ENCODE results near the gene TNNT1.

TNNT1 gene

DNA sequence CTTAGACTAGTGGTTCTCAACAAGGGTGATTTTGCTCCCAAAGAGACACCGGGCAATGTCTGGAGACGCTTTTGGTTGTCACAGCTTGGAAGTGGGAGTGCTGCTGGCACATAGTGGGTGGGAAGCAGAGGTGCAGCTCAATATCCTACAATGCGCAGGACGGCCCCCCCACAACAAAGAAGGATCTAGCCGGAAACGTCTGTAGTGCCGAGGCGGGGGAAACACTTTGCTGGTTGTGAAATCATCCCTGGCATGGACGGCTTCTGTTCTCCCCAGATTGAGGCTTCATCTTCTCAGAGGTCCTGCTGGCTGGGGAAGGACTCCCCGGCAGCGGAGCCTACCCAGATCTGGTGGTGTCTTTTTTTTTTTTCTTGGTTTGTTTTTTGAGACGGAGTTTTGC, 44.5 kb upstream of the TNNT1 start:
- no peak for TF ChIP-seq RAD21 (IDR thresholded peaks at IDR 0.05; ENCODE audit: low read depth)
- no peak for TF ChIP-seq YY1 (IDR thresholded peaks at IDR 0.05; ENCODE audit: low read depth)
- no peak for TF ChIP-seq ZBTB7A (IDR thresholded peaks at IDR 0.05; ENCODE audit: low read depth)
- no peak for TF ChIP-seq EP300 (IDR thresholded peaks at IDR 0.05; ENCODE audit: borderline replicate concordance)
- TF ChIP-seq EGR1 (IDR thresholded peaks at IDR 0.05) = no peak
- no peak for TF ChIP-seq TAF1 (IDR thresholded peaks at IDR 0.05; ENCODE audit: low read depth)
- TF ChIP-seq TCF12 (IDR thresholded peaks at IDR 0.05; ENCODE audit: low read depth) = no peak
- no peak for TF ChIP-seq NFIC (IDR thresholded peaks at IDR 0.05)
- TF ChIP-seq, protein P1, sequence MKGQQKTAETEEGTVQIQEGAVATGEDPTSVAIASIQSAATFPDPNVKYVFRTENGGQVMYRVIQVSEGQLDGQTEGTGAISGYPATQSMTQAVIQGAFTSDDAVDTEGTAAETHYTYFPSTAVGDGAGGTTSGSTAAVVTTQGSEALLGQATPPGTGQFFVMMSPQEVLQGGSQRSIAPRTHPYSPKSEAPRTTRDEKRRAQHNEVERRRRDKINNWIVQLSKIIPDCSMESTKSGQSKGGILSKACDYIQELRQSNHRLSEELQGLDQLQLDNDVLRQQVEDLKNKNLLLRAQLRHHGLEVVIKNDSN (IDR thresholded peaks at IDR 0.05) = no peak
- TF ChIP-seq, protein P2, sequence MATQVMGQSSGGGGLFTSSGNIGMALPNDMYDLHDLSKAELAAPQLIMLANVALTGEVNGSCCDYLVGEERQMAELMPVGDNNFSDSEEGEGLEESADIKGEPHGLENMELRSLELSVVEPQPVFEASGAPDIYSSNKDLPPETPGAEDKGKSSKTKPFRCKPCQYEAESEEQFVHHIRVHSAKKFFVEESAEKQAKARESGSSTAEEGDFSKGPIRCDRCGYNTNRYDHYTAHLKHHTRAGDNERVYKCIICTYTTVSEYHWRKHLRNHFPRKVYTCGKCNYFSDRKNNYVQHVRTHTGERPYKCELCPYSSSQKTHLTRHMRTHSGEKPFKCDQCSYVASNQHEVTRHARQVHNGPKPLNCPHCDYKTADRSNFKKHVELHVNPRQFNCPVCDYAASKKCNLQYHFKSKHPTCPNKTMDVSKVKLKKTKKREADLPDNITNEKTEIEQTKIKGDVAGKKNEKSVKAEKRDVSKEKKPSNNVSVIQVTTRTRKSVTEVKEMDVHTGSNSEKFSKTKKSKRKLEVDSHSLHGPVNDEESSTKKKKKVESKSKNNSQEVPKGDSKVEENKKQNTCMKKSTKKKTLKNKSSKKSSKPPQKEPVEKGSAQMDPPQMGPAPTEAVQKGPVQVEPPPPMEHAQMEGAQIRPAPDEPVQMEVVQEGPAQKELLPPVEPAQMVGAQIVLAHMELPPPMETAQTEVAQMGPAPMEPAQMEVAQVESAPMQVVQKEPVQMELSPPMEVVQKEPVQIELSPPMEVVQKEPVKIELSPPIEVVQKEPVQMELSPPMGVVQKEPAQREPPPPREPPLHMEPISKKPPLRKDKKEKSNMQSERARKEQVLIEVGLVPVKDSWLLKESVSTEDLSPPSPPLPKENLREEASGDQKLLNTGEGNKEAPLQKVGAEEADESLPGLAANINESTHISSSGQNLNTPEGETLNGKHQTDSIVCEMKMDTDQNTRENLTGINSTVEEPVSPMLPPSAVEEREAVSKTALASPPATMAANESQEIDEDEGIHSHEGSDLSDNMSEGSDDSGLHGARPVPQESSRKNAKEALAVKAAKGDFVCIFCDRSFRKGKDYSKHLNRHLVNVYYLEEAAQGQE (IDR thresholded peaks at IDR 0.05; ENCODE audit: low read depth) = no peak
- no peak for TF ChIP-seq CREB1 (IDR thresholded peaks at IDR 0.05; ENCODE audit: low read depth)
- TF ChIP-seq FOXM1 (IDR thresholded peaks at IDR 0.05; ENCODE audit: borderline replicate concordance, low read depth) = no peak
- TF ChIP-seq, protein P3, sequence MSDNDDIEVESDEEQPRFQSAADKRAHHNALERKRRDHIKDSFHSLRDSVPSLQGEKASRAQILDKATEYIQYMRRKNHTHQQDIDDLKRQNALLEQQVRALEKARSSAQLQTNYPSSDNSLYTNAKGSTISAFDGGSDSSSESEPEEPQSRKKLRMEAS (IDR thresholded peaks at IDR 0.05) = no peak
- no peak for TF ChIP-seq TEAD4 (IDR thresholded peaks at IDR 0.05)
- TF ChIP-seq CEBPB (IDR thresholded peaks at IDR 0.05) = no peak

DNA sequence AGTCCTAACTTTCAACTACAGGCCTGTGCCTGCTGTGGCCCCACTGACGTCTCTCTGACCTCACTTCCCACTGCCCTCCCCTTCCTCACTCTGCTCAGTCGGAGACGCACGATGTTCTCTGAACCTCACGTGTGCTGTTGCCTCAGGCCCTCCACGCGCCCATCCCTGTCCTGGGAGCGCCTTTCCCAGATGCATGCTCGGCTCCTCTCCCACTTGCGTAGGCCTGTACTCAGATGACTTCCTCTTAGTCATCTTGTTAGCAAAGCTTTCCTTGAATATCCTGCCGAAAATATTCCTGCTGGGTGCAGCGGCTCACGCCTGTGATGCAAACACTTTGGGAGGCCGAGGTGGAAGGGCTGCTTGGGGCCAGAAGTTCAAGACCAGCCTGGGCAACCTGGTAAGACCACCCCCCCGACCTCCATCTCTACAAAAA, 40.4 kb upstream of the TNNT1 start:
- TF ChIP-seq TCF12 (IDR thresholded peaks at IDR 0.05; ENCODE audit: low read depth) = no peak
- no peak for TF ChIP-seq ZBTB7A (IDR thresholded peaks at IDR 0.05; ENCODE audit: low read depth)
- TF ChIP-seq YY1 (IDR thresholded peaks at IDR 0.05; ENCODE audit: low read depth) = no peak
- no peak for TF ChIP-seq TEAD4 (IDR thresholded peaks at IDR 0.05)
- TF ChIP-seq, protein P2 (IDR thresholded peaks at IDR 0.05; ENCODE audit: low read depth) = no peak

DNA sequence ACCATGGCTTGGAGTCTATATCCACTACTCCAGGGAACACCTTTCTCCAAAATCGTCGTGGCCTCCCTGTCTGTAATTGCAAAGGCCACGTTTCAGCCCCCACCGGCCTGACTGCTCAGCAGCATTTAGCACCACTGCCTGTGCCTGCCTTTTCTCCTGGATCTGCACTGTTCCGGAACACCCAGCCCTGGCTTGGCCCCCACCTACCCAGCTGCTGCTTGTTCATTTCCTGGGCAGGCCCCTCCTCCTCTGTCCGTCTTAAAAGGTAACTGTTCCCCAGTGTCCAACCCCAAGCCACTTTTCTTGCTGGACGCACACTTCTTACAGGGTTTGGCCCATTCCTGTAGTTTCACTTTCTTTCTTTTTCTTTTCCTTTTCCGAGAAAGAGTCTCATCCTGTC, 39.6 kb upstream of the TNNT1 start:
- TF ChIP-seq NFIC (IDR thresholded peaks at IDR 0.05) (no peak), RAD21 (IDR thresholded peaks at IDR 0.05; ENCODE audit: low read depth) (no peak), FOXM1 (IDR thresholded peaks at IDR 0.05; ENCODE audit: borderline replicate concordance, low read depth) (no peak), ZBTB7A (IDR thresholded peaks at IDR 0.05; ENCODE audit: low read depth) (no peak), YY1 (IDR thresholded peaks at IDR 0.05; ENCODE audit: low read depth) (no peak), TCF12 (IDR thresholded peaks at IDR 0.05; ENCODE audit: low read depth) (no peak), EGR1 (IDR thresholded peaks at IDR 0.05) (no peak)
- TF ChIP-seq, protein P2 (IDR thresholded peaks at IDR 0.05; ENCODE audit: low read depth) = no peak
- TF ChIP-seq, protein P1 (IDR thresholded peaks at IDR 0.05) = no peak

DNA sequence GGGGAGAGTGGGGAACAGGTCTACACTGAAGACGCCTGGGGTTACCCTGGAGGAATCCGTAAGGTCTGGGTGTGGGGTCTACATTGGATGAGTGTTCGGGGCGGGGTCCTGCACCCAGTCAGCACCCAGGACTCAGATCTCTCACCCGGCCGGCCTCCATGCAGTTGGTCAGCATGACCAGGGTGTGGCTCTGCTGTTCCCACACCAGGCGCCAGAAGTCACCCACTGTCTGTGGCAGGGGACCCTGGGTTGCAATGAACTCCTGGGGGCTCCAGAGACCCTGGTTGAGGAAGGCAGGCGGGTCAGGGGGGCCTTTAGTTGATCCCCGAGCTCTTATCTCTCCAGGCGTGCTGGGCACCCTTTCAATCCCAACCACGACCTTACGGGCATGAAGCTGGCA, 37.1 kb upstream of the TNNT1 start:
- TF ChIP-seq TCF12 (IDR thresholded peaks at IDR 0.05; ENCODE audit: low read depth) (no peak), CEBPB (IDR thresholded peaks at IDR 0.05) (no peak), RAD21 (IDR thresholded peaks at IDR 0.05; ENCODE audit: low read depth) (no peak), EGR1 (IDR thresholded peaks at IDR 0.05) (no peak), TEAD4 (IDR thresholded peaks at IDR 0.05) (no peak), NFIC (IDR thresholded peaks at IDR 0.05) (no peak), YY1 (IDR thresholded peaks at IDR 0.05; ENCODE audit: low read depth) (no peak), ZBTB7A (IDR thresholded peaks at IDR 0.05; ENCODE audit: low read depth) (no peak), EP300 (IDR thresholded peaks at IDR 0.05; ENCODE audit: borderline replicate concordance) (no peak), CREB1 (IDR thresholded peaks at IDR 0.05; ENCODE audit: low read depth) (no peak), TAF1 (IDR thresholded peaks at IDR 0.05; ENCODE audit: low read depth) (no peak), FOXM1 (IDR thresholded peaks at IDR 0.05; ENCODE audit: borderline replicate concordance, low read depth) (no peak)
- TF ChIP-seq, protein P1 (IDR thresholded peaks at IDR 0.05) = no peak
- TF ChIP-seq, protein P3 (IDR thresholded peaks at IDR 0.05) = no peak
- TF ChIP-seq, protein P2 (IDR thresholded peaks at IDR 0.05; ENCODE audit: low read depth) = no peak
